A549 (cell line): Measurements from ENCODE around the gene KIF12.

ENCODE experiments used
- CHD4 ChIP-seq: fragments of 200-600 bp; sonication (generic); IDR thresholded peaks from 2 replicates; pipeline ENCODE4 v1.6.1; 2016; ENCODE audit warnings: antibody characterized with exemption, mild to moderate bottlenecking, borderline replicate concordance
- ESRRA ChIP-seq: fragments of 150-350 bp; IDR thresholded peaks from 2 replicates; pipeline ENCODE4 v1.6.1; 2014; ENCODE audit warnings: mild to moderate bottlenecking, low read length, borderline replicate concordance
- MAZ ChIP-seq: fragments of 150-350 bp; IDR thresholded peaks from 2 replicates; pipeline ENCODE4 v1.6.1; 2014; ENCODE audit warnings: antibody characterized with exemption, low read depth, low read length, borderline replicate concordance
- MYC ChIP-seq: IDR thresholded peaks from 2 replicates; pipeline ENCODE4 v1.6.1; 2012; ENCODE audit warnings: mild to moderate bottlenecking, inconsistent platforms, low read length, improper control_type of control experiment, borderline replicate concordance
- POLR2A ChIP-seq: IDR thresholded peaks from 2 replicates; pipeline ENCODE4 v1.6.1; 2012; ENCODE audit warnings: mild to moderate bottlenecking, low read length
- RAD21 ChIP-seq, 2 experiments: fragments of >200 bp in 1 of 2; sonication (Bioruptor Twin) in 1 of 2; formaldehyde crosslinking in 1 of 2; IDR thresholded peaks in 1 of 2; conservative IDR thresholded peaks in 1 of 2; 2 replicates in 1 of 2; 3 replicates in 1 of 2; pipeline ENCODE4 v1.6.1; 2012 to 2018; ENCODE audit warnings: inconsistent platforms in 1 of 2
- RARB ChIP-seq: fragments of 250-450 bp; sonication (Bioruptor Pico); IDR thresholded peaks from 2 replicates; pipeline ENCODE4 v1.8.0; 2021; ENCODE audit warnings: mild to moderate bottlenecking, moderate library complexity
- RCOR1 ChIP-seq: fragments of 150-350 bp; IDR thresholded peaks from 2 replicates; pipeline ENCODE4 v1.6.1; 2014; ENCODE audit warnings: antibody characterized with exemption, low read length, low read depth
- RNF2 ChIP-seq: fragments of 200-600 bp; sonication (generic); IDR thresholded peaks from 2 replicates; pipeline ENCODE4 v1.6.1; 2016; ENCODE audit warnings: low read depth, mild to moderate bottlenecking, antibody characterized with exemption, moderate library complexity, borderline replicate concordance
- ZFP36 ChIP-seq: fragments of 450-650 bp; IDR thresholded peaks from 2 replicates; pipeline ENCODE4 v1.6.1; 2014; ENCODE audit warnings: borderline replicate concordance; ENCODE audit not compliant: partially characterized antibody
- TF ChIP-seq, protein P1 (sequence below): fragments of >200 bp; sonication (Bioruptor Twin); formaldehyde crosslinking; IDR thresholded peaks from 3 replicates; pipeline ENCODE4 v1.5.1; 2016
- TF ChIP-seq, protein P2 (sequence below): IDR thresholded peaks from 2 replicates; pipeline ENCODE4 v1.6.1; 2012
- TF ChIP-seq, protein P3 (sequence below): fragments of 150-350 bp; IDR thresholded peaks from 2 replicates; pipeline ENCODE4 v1.6.1; 2014; ENCODE audit warnings: low read depth, mild to moderate bottlenecking, low read length
- TF ChIP-seq, protein P4 (sequence below): IDR thresholded peaks from 2 replicates; pipeline ENCODE4 v1.6.1; 2012; ENCODE audit warnings: low read depth, borderline replicate concordance

DNA sequence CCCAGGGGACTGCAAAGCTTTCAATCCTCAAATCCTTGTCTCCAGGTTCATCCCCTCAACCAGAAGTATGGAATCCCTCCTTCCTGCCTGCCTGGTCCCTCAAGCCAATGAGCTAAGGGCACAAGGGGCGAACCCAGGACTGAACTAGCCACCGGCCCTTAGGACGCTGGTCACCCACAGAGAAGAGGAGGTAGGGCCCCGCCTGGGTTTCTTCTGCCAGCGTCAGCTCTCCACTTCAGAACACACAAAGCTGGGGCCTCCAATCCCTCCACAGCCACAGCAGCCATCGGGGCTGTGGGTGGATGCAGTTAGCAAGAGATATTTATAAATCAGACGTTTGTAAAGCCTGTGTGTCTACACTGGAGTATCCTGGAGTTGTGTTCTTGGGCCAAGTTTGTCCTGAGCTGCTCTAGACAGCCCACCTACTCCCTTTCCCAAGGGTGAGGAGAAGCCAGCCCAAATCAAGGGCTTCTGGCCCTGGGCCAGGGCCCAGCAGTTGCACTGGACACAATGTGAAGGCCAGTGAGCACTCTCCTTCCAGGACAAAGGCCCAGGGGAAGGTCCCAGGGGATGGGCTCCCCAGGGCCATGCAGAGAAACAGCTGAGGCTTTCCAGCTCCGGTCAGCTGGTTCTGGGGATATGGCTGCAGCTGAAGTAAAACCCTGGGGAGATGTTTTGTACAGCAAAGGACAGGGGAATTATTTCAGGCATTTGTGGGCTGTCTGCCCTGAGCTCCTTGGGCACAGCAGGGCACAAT lies 39.9 kb downstream of the KIF12 start:
- TF ChIP-seq, protein P1, sequence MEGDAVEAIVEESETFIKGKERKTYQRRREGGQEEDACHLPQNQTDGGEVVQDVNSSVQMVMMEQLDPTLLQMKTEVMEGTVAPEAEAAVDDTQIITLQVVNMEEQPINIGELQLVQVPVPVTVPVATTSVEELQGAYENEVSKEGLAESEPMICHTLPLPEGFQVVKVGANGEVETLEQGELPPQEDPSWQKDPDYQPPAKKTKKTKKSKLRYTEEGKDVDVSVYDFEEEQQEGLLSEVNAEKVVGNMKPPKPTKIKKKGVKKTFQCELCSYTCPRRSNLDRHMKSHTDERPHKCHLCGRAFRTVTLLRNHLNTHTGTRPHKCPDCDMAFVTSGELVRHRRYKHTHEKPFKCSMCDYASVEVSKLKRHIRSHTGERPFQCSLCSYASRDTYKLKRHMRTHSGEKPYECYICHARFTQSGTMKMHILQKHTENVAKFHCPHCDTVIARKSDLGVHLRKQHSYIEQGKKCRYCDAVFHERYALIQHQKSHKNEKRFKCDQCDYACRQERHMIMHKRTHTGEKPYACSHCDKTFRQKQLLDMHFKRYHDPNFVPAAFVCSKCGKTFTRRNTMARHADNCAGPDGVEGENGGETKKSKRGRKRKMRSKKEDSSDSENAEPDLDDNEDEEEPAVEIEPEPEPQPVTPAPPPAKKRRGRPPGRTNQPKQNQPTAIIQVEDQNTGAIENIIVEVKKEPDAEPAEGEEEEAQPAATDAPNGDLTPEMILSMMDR, result no peak
- no peak for TF ChIP-seq POLR2A
- no peak for TF ChIP-seq RAD21 (conservative IDR thresholded peaks at IDR 0.05 in 1 of 2, IDR thresholded peaks at IDR 0.05 in 1 of 2)
- TF ChIP-seq, protein P2, sequence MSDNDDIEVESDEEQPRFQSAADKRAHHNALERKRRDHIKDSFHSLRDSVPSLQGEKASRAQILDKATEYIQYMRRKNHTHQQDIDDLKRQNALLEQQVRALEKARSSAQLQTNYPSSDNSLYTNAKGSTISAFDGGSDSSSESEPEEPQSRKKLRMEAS, result no peak
- no peak for TF ChIP-seq RARB
- TF ChIP-seq ESRRA, result no peak
- TF ChIP-seq, protein P3, sequence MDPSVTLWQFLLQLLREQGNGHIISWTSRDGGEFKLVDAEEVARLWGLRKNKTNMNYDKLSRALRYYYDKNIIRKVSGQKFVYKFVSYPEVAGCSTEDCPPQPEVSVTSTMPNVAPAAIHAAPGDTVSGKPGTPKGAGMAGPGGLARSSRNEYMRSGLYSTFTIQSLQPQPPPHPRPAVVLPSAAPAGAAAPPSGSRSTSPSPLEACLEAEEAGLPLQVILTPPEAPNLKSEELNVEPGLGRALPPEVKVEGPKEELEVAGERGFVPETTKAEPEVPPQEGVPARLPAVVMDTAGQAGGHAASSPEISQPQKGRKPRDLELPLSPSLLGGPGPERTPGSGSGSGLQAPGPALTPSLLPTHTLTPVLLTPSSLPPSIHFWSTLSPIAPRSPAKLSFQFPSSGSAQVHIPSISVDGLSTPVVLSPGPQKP, result no peak
- no peak for TF ChIP-seq CHD4
- no peak for TF ChIP-seq MYC
- no peak for TF ChIP-seq RNF2
- TF ChIP-seq, protein P4, sequence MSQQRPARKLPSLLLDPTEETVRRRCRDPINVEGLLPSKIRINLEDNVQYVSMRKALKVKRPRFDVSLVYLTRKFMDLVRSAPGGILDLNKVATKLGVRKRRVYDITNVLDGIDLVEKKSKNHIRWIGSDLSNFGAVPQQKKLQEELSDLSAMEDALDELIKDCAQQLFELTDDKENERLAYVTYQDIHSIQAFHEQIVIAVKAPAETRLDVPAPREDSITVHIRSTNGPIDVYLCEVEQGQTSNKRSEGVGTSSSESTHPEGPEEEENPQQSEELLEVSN, result no peak
- TF ChIP-seq RCOR1, result no peak
- TF ChIP-seq MAZ, result no peak
- no peak for TF ChIP-seq ZFP36
